BE2C (cell line): ENCODE data around the gene ZNF384. TPM values are rescaled to one million over a fixed set of nuclear protein-coding genes. Genes with fewer than 3 reads are reported as not detected.

Experiments used
- DNase-seq: peaks from one replicate; pipeline ENCODE4 v3.0.0-alpha.2; 2020
- H3K27me3 ChIP-seq: fragments of 250-450 bp; sonication (Bioruptor Pico); 2 replicates; pipeline ENCODE4 v1.5.1; 2020; ENCODE audit warnings: mild to moderate bottlenecking
- H3K36me3 ChIP-seq: fragments of 250-450 bp; sonication (Bioruptor Pico); 2 replicates; pipeline ENCODE4 v1.5.1; 2020; ENCODE audit warnings: mild to moderate bottlenecking
- H3K4me1 ChIP-seq: fragments of 250-450 bp; sonication (Bioruptor Pico); 2 replicates; pipeline ENCODE4 v1.5.1; 2020
- H3K4me3 ChIP-seq: 2 replicates; pipeline ENCODE4 v1.5.1; 2011; ENCODE audit warnings: low read depth, low read length
- H3K9me3 ChIP-seq: fragments of 250-450 bp; sonication (Bioruptor Pico); 2 replicates; pipeline ENCODE4 v1.5.1; 2020
- polyA plus RNA-seq: library from polyadenylated mRNA; unstranded; fragments of >200 nt; gene quantifications from one replicate; pipeline ENCODE4 v1.2.1, GENCODE V29; 2012; ENCODE audit warnings: low read depth, missing spikeins; ENCODE audit not compliant: insufficient read length, insufficient read depth
- TF ChIP-seq, protein P1 (sequence below): IDR thresholded peaks from 2 replicates; pipeline ENCODE4 v1.5.1; 2012; ENCODE audit warnings: mild to moderate bottlenecking, low read depth, low read length

The ZNF384 gene
- polyA plus RNA-seq: 171 TPM

- H3K9me3 ChIP-seq: no peaks in the 10 kb centered on the region
- H3K4me3 ChIP-seq: peak within 1 kb of the TSS; percentile 79
- H3K4me1 ChIP-seq: no peaks in the 10 kb centered on the region
- peak; percentile 96 for DNase-seq
- TF ChIP-seq, protein P1, sequence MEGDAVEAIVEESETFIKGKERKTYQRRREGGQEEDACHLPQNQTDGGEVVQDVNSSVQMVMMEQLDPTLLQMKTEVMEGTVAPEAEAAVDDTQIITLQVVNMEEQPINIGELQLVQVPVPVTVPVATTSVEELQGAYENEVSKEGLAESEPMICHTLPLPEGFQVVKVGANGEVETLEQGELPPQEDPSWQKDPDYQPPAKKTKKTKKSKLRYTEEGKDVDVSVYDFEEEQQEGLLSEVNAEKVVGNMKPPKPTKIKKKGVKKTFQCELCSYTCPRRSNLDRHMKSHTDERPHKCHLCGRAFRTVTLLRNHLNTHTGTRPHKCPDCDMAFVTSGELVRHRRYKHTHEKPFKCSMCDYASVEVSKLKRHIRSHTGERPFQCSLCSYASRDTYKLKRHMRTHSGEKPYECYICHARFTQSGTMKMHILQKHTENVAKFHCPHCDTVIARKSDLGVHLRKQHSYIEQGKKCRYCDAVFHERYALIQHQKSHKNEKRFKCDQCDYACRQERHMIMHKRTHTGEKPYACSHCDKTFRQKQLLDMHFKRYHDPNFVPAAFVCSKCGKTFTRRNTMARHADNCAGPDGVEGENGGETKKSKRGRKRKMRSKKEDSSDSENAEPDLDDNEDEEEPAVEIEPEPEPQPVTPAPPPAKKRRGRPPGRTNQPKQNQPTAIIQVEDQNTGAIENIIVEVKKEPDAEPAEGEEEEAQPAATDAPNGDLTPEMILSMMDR: peak; percentile 11; the same call in 1 of the 2 replicates
- H3K36me3 ChIP-seq: peaks cover 10% of the 10 kb centered on the region
- H3K27me3 ChIP-seq: no peaks in the 10 kb centered on the region
These were observed at the start of gene ZNF384 for GRCh38 chr12:6688999-6689882. TSS of gene ZNF384 (minus strand) at chr12:6689375. CDS start at chr12:6679520, 9,855 bp downstream.

GRCh38 chr12:6736754-6737153 lies 47.6 kb upstream of the ZNF384 start:
- Histone ChIP-seq H3K36me3 (no peaks in the 10 kb centered on the region; the same call in 1 of the 2 replicates), H3K4me3 (no peak overlapping the region), H3K4me1 (peaks cover 3% of the 10 kb centered on the region), H3K9me3 (no peaks in the 10 kb centered on the region), H3K27me3 (no peaks in the 10 kb centered on the region)
- TF ChIP-seq, protein P1: no peak
- DNase-seq: no peak

- Histone ChIP-seq H3K4me3 (no peak overlapping the region), H3K27me3 (no peaks in the 10 kb centered on the region), H3K36me3 (peaks cover 8% of the 10 kb centered on the region), H3K9me3 (no peaks in the 10 kb centered on the region), H3K4me1 (peaks cover 3% of the 10 kb centered on the region)
- DNase-seq: peak; percentile 72
- TF ChIP-seq, protein P1: peak; percentile 88
These were observed 46.4 kb upstream of the ZNF384 start for GRCh38 chr12:6735448-6736191.

DNA sequence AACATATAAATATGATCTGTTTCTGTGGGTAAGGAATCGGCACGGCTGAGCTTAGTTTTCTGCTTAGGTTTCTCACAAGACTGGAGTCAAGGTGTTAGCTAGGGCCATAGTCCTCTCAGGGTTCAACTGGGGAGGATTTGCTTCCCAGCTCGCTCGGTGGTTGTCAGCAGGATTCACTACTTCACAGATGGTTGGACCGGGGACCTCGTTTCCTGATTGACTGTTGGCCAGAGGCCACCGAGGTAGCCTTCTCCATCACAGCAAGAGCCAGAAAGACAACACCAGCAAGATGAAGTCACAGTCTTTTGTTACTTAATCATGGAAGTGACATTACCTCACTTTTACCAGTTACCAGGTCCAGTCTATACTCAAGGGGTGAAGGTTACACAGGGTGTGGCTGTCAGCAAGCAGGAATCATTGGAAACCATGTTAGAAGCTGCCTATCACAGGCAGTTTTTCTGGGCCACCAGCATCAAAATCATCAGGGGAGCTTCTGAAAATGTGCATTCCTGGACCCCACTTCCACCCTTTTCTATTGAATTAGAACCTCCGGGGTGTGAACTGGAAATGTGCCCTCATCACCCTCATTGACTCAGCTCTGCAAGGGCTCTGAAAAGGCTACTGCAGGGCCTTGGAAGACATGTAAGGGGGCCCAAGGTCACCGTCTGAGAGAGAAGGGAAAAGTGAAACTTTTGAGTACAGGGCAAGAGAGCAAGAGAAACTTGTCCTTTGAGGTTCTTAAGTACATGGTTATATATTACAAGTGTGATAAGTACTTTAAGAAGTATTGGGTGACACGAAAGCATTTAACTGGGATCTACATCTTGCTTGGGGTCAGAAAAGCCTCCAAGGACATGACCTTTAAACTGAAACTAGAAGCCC lies 45.6 kb upstream of the ZNF384 start:
- peaks cover 3% of the 10 kb centered on the region for H3K4me1 ChIP-seq
- no peaks in the 10 kb centered on the region for H3K27me3 ChIP-seq
- TF ChIP-seq, protein P1: no peak

GRCh38 chr12:6730169-6730568 lies 41.0 kb upstream of the ZNF384 start:
- H3K9me3 ChIP-seq: no peaks in the 10 kb centered on the region
- H3K4me1 ChIP-seq: no peaks in the 10 kb centered on the region
- peaks cover 28% of the 10 kb centered on the region for H3K36me3 ChIP-seq
- H3K27me3 ChIP-seq: no peaks in the 10 kb centered on the region
- DNase-seq: no peak
- no peak overlapping the region for H3K4me3 ChIP-seq
- TF ChIP-seq, protein P1: no peak

More for the DNA sequence above, 45.6 kb upstream of the ZNF384 start:
- H3K4me3 ChIP-seq: no peak overlapping the region
- DNase-seq: no peak
- no peaks in the 10 kb centered on the region for H3K9me3 ChIP-seq
- H3K36me3 ChIP-seq: peaks cover 17% of the 10 kb centered on the region
